ENCODE results near the gene SCN4A. TPM values are rescaled to one million over a fixed set of nuclear protein-coding genes. Genes with fewer than 3 reads are reported as not detected.

SCN4A gene
- total RNA-seq, 1 donor from 2014 or later = 1.8 TPM

GRCh38 chr17:63998721-63999679, 26.3 kb upstream of the SCN4A start:
- no peaks in the 10 kb centered on the region for H3K36me3 Mint-ChIP-seq
- Histone ChIP-seq H3K27ac (no peak overlapping the region), H3F3A (ENCODE audit: low read depth) (no peaks in the 10 kb centered on the region), H3K4me2 (peak overlapping the region; percentile 96), H2AFZ (replicated peaks) (peak overlapping the region; percentile 99), H3K4me3 (peak overlapping the region; percentile 90), H3K4me1 (no peaks in the 10 kb centered on the region), H3K9me3 (ENCODE audit: low read depth) (no peaks in the 10 kb centered on the region), H3K27me3 (peaks cover 57% of the 10 kb centered on the region), H3K36me3 (no peaks in the 10 kb centered on the region), H3K79me2 (ENCODE audit: low read depth) (no peaks in the 10 kb centered on the region), H3K9ac (no peak overlapping the region), H4K20me1 (ENCODE audit: low read depth) (no peaks in the 10 kb centered on the region)
- no peak overlapping the region for H3K27ac Mint-ChIP-seq
- peaks cover 12% of the 10 kb centered on the region for H3K27me3 Mint-ChIP-seq (ENCODE audit: insufficient read depth, low read depth)
- peak; percentile 31 for DNase-seq (ENCODE audit: low spot score)
- peak overlapping the region; percentile 52 for H3K4me3 Mint-ChIP-seq
- TF ChIP-seq CTCF (IDR thresholded peaks at IDR 0.05) = no peak
- no peak for TF ChIP-seq EZH2 (IDR thresholded peaks at IDR 0.05)
- no peak for TF ChIP-seq EZH2phosphoT487 (IDR thresholded peaks at IDR 0.05)
- H3K4me1 Mint-ChIP-seq = peaks cover 10% of the 10 kb centered on the region
- H3K9me3 Mint-ChIP-seq = no peaks in the 10 kb centered on the region

GRCh38 chr17:63998050-63998720, 25.5 kb upstream of the SCN4A start, which contains the start of gene PRR29:
PRR29 (plus strand) TSS chr17:63998351; CDS start chr17:63998365, 14 bp downstream.
- Mint-ChIP-seq H3K27me3 (ENCODE audit: insufficient read depth, low read depth) (peaks cover 12% of the 10 kb centered on the region), H3K4me3 (peak within 1 kb of the TSS; percentile 89), H3K9me3 (no peaks in the 10 kb centered on the region), H3K4me1 (peaks cover 10% of the 10 kb centered on the region), H3K36me3 (no peaks in the 10 kb centered on the region), H3K27ac (no peak within 1 kb of the TSS)
- peak within 1 kb of the TSS; percentile 99 for H2AFZ ChIP-seq (replicated peaks)
- peak within 1 kb of the TSS; percentile 90 for H3K4me3 ChIP-seq
- no peak within 1 kb of the TSS for H3K27ac ChIP-seq
- peaks cover 65% of the 10 kb centered on the region for H3K27me3 ChIP-seq
- H3K36me3 ChIP-seq = no peaks in the 10 kb centered on the region
- TF ChIP-seq EZH2phosphoT487 (IDR thresholded peaks at IDR 0.05) = no peak
- TF ChIP-seq CTCF (IDR thresholded peaks at IDR 0.05) = no peak
- TF ChIP-seq EZH2 (IDR thresholded peaks at IDR 0.05) = no peak
- no peak within 1 kb of the TSS for H3K9ac ChIP-seq
- no peaks in the 10 kb centered on the region for H3F3A ChIP-seq (ENCODE audit: low read depth)
- peak; percentile 96 for DNase-seq (ENCODE audit: low spot score)
- no peaks in the 10 kb centered on the region for H3K79me2 ChIP-seq (ENCODE audit: low read depth)
- H4K20me1 ChIP-seq (ENCODE audit: low read depth) = no peaks in the 10 kb centered on the region
- peak within 1 kb of the TSS; percentile 96 for H3K4me2 ChIP-seq
- H3K9me3 ChIP-seq (ENCODE audit: low read depth) = no peaks in the 10 kb centered on the region
- no peaks in the 10 kb centered on the region for H3K4me1 ChIP-seq

GRCh38 chr17:63997341-63998048, 24.8 kb upstream of the SCN4A start:
- TF ChIP-seq CTCF (IDR thresholded peaks at IDR 0.05) (no peak), EZH2phosphoT487 (IDR thresholded peaks at IDR 0.05) (no peak), EZH2 (IDR thresholded peaks at IDR 0.05) (no peak)
- no peaks in the 10 kb centered on the region for H3K36me3 ChIP-seq
- peak overlapping the region; percentile 90 for H3K4me3 ChIP-seq
- H3K36me3 Mint-ChIP-seq = no peaks in the 10 kb centered on the region
- no peaks in the 10 kb centered on the region for H3K4me1 ChIP-seq
- H3K4me1 Mint-ChIP-seq = peaks cover 10% of the 10 kb centered on the region
- no peaks in the 10 kb centered on the region for H3F3A ChIP-seq (ENCODE audit: low read depth)
- no peaks in the 10 kb centered on the region for H3K79me2 ChIP-seq (ENCODE audit: low read depth)
- H3K9me3 ChIP-seq (ENCODE audit: low read depth) = no peaks in the 10 kb centered on the region
- H3K27me3 Mint-ChIP-seq (ENCODE audit: insufficient read depth, low read depth) = peaks cover 15% of the 10 kb centered on the region
- no peak overlapping the region for H3K27ac ChIP-seq
- peak; percentile 1 for DNase-seq (ENCODE audit: low spot score)
- H3K4me3 Mint-ChIP-seq = peak overlapping the region; percentile 89
- H2AFZ ChIP-seq (replicated peaks) = peak overlapping the region; percentile 99
- H3K9me3 Mint-ChIP-seq = no peaks in the 10 kb centered on the region
- no peak overlapping the region for H3K9ac ChIP-seq
- H3K27ac Mint-ChIP-seq = no peak overlapping the region
- peaks cover 68% of the 10 kb centered on the region for H3K27me3 ChIP-seq
- H3K4me2 ChIP-seq = peak overlapping the region; percentile 96
- no peaks in the 10 kb centered on the region for H4K20me1 ChIP-seq (ENCODE audit: low read depth)

All from neural progenitor cell (in vitro differentiated cells).